Lung (tissue), 12 donors: Measurements from ENCODE around the gene GFOD2. TPM values are rescaled to one million over a fixed set of nuclear protein-coding genes. Genes with fewer than 3 reads are reported as not detected.

ENCODE experiments used
- ATAC-seq: fragments of 200-7000 bp; cut with Tn5 transposase; one replicate; pipeline ENCODE4 v1.9.1; 2020; ENCODE audit warnings: moderate number of reproducible peaks; ENCODE audit not compliant: insufficient read depth, low FRiP score
- DNase-seq, 3 donors: peaks; one replicate each; pipeline ENCODE4 v3.0.0-alpha.2; 2013 to 2017
- H3K27ac ChIP-seq, 2 donors: one replicate each; pipeline ENCODE4 v1.5.1; 2013; ENCODE audit warnings: mild to moderate bottlenecking in 2 of 2, moderate library complexity in 2 of 2, control low read depth in 1 of 2, inconsistent platforms in 1 of 2, low read depth in 1 of 2, low read length in 1 of 2
- H3K27me3 ChIP-seq, 3 donors: one replicate each; pipeline ENCODE4 v1.5.1; 2013; ENCODE audit warnings: low read length in 2 of 3; ENCODE audit not compliant: control insufficient read depth in 3 of 3, insufficient read depth in 3 of 3
- H3K36me3 ChIP-seq, 4 donors: one replicate each; pipeline ENCODE4 v1.5.1; 2013; ENCODE audit warnings: low read length in 4 of 4, mild to moderate bottlenecking in 1 of 4, moderate library complexity in 1 of 4; ENCODE audit not compliant: control insufficient read depth in 4 of 4, insufficient read depth in 4 of 4
- H3K4me1 ChIP-seq, 5 donors: one replicate each; pipeline ENCODE4 v1.5.1; 2013; ENCODE audit warnings: low read length in 5 of 5, mild to moderate bottlenecking in 2 of 5, moderate library complexity in 1 of 5; ENCODE audit not compliant: control insufficient read depth in 5 of 5, insufficient read depth in 5 of 5
- H3K4me3 ChIP-seq: one replicate; pipeline ENCODE4 v1.5.1; 2013; ENCODE audit warnings: mild to moderate bottlenecking, control low read depth, moderate library complexity
- H3K9ac ChIP-seq, 2 donors: one replicate each; pipeline ENCODE4 v1.5.1; 2013; ENCODE audit warnings: low read length in 2 of 2, control low read depth in 1 of 2; ENCODE audit not compliant: insufficient read depth in 1 of 2
- H3K9me3 ChIP-seq, 4 donors: one replicate each; pipeline ENCODE4 v1.5.1; 2013; ENCODE audit warnings: low read length in 3 of 4, mild to moderate bottlenecking in 1 of 4, moderate library complexity in 1 of 4; ENCODE audit not compliant: control insufficient read depth in 4 of 4, insufficient read depth in 3 of 4
- WGBS, 2 donors: extraction: QIAGEN DNeasy Blood & Tissue Kit; methylation state at CpG; one replicate each; pipeline ENCODE4 v1.1.7; 2013; 5-methylcytosine and 5-hydroxymethylcytosine counted together
- polyA plus RNA-seq, 2 donors: library from polyadenylated mRNA; stranded (reverse); fragments of 200-250 nt; gene quantifications; one replicate each; pipeline ENCODE4 v1.2.1, GENCODE V29; 2013
- total RNA-seq, 2 donors: library from RNA; depleted of rRNA in 1 of 2; stranded (reverse); fragments of >200 nt in 1 of 2; gene quantifications; one replicate each; pipeline ENCODE4 v1.2.1, GENCODE V29; 2014 to 2021
- TF ChIP-seq, protein P1 (sequence below): IDR thresholded peaks from 2 replicates; pipeline ENCODE4 v1.5.1; 2012; ENCODE audit warnings: mild to moderate bottlenecking; ENCODE audit errors: control extremely low read depth, extremely low read depth
- donor health status: control.
- donor health status: control.
- donor health status: Bipolar disorder and iron deficiency.
- donor health status: healthy.
- donor health status: DM: yes; HTN: yes; CAD: no.

The GFOD2 gene
- total and polyA plus RNA-seq, 4 donors: 10.1 to 26.3 (median 16.1) TPM

- H3K4me1 ChIP-seq: peaks cover 6 to 34% (median 16%) of the 10 kb centered on the region in 5 donors
- TF ChIP-seq, protein P1, sequence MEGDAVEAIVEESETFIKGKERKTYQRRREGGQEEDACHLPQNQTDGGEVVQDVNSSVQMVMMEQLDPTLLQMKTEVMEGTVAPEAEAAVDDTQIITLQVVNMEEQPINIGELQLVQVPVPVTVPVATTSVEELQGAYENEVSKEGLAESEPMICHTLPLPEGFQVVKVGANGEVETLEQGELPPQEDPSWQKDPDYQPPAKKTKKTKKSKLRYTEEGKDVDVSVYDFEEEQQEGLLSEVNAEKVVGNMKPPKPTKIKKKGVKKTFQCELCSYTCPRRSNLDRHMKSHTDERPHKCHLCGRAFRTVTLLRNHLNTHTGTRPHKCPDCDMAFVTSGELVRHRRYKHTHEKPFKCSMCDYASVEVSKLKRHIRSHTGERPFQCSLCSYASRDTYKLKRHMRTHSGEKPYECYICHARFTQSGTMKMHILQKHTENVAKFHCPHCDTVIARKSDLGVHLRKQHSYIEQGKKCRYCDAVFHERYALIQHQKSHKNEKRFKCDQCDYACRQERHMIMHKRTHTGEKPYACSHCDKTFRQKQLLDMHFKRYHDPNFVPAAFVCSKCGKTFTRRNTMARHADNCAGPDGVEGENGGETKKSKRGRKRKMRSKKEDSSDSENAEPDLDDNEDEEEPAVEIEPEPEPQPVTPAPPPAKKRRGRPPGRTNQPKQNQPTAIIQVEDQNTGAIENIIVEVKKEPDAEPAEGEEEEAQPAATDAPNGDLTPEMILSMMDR: no peak
- no peak for DNase-seq
- no peaks in the 10 kb centered on the region for H3K9me3 ChIP-seq
- no peak overlapping the region for H3K27ac ChIP-seq
- H3K9ac ChIP-seq: no peak overlapping the region
- H3K27me3 ChIP-seq: no peaks in the 10 kb centered on the region
- no peak for ATAC-seq
- no peak overlapping the region for H3K4me3 ChIP-seq
- 90% methylated on average over 6 of the region's 6 CpGs for WGBS, 2 donors
- peaks cover 0 to 8% (median 2%) of the 10 kb centered on the region in 4 donors for H3K36me3 ChIP-seq
Observed at GRCh38 chr16:67663877-67664222, 55.3 kb downstream of the GFOD2 start.

DNA sequence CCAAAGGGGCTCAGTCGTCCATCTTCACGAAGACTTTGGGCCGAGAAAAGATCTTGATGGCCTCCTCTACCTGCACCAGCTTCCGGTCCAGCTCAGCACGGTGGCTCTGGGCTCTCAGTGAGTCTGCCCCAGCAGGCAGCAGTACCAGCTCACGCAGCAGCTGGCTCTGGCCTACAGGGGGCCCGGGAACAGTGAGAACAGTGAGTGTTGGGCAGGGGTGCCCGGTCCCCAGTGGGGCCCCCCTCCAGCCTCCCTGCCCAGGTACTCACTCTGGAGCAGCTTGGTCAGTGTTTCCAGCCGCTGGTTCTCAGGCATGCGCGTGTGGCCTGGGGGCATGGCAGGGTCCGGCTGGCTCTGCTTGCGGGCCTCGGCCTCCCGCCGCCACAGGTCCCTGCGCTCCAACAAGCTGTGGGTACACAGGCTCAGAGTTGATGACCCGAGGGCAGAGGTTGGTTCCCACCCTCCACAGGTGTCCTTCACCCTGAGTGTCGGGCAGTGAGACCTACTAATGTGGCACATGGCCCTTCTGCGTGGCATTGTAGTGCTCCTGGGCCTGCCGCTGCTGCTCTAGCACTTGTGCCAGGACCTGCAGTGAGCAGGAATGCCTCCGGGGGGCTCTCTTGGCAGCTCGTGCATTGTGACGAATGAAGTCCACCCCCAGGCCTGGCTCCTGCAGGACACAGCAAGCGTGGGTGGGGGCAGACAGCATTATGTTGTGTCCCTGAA is 55.8 kb downstream of the GFOD2 start:
- H3K27ac ChIP-seq: no peak overlapping the region
- 85 to 89% methylated on average over 25 of the region's 25 CpGs for WGBS, 2 donors
- TF ChIP-seq, protein P1: no peak

DNA sequence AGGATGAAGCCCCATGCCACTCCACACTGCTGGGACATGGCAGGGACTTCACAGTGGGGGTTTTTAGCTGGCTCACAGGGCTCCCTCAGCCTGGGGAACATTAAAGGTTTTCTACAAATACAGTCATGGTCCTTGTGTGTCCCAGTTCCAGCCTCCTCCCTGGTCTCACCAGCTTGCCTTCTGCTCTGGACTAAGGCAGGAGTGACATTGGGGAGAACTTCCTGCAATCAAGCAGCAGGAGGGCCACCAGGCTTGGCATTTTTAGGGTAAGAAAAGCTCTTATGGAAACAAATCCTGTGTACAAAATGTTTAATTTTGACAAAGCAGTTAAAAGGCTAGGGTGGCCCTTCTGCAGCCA is 56.5 kb downstream of the GFOD2 start:
- DNase-seq (no peak), ATAC-seq (no peak)
- Histone ChIP-seq H3K36me3 (peaks cover 0 to 13% (median 4%) of the 10 kb centered on the region in 4 donors), H3K9me3 (no peaks in the 10 kb centered on the region), H3K4me3 (no peak overlapping the region), H3K4me1 (peaks cover 6 to 28% (median 14%) of the 10 kb centered on the region in 5 donors), H3K9ac (no peak overlapping the region), H3K27ac (no peak overlapping the region), H3K27me3 (no peaks in the 10 kb centered on the region)
- TF ChIP-seq, protein P1: no peak

More for the DNA sequence above, 55.8 kb downstream of the GFOD2 start:
- no peaks in the 10 kb centered on the region for H3K27me3 ChIP-seq
- ATAC-seq: no peak
- H3K4me3 ChIP-seq: no peak overlapping the region
- DNase-seq: no peak
- peaks cover 0 to 9% (median 2%) of the 10 kb centered on the region in 4 donors for H3K36me3 ChIP-seq
- H3K9me3 ChIP-seq: no peaks in the 10 kb centered on the region
- peaks cover 6 to 35% (median 16%) of the 10 kb centered on the region in 5 donors for H3K4me1 ChIP-seq
- H3K9ac ChIP-seq: no peak overlapping the region
